Measurements from ENCODE around the gene SOS2.

- TF ChIP-seq CTCF (IDR thresholded peaks at IDR 0.05; ENCODE audit: low read length), result no peak
- no peak for TF ChIP-seq EZH2 (IDR thresholded peaks at IDR 0.05; ENCODE audit: borderline replicate concordance, low read length)
Measured at GRCh38 chr14:50262865-50263264, 31.5 kb upstream of the SOS2 start.
